A673 (cell line): ENCODE data around the gene POFUT1. TPM values are rescaled to one million over a fixed set of nuclear protein-coding genes. Genes with fewer than 3 reads are reported as not detected.
"Not testable (repeated sequence)": the region's sequence is repeated elsewhere in the genome, so short reads cannot be mapped to it uniquely, and the experiment has no call there.

Source experiments
- BruUV-seq: library from RNA; stranded (reverse); fragments of 400-500 nt; replicated peaks from 2 replicates; lab custom pipeline; 2021; lab: Mats Ljungman, UMichigan
- CTCF ChIA-PET: fragments of 300-600 bp; sonication (Branson Sonifier 250); formaldehyde crosslinking; loops from one replicate; lab custom pipeline; 2022; ENCODE audit warnings: antibody characterized with exemption; lab: Charles Lee
- POLR2A ChIA-PET: fragments of 300-600 bp; sonication (Branson Sonifier 250); formaldehyde crosslinking; loops from one replicate; lab custom pipeline; 2022; ENCODE audit warnings: antibody characterized with exemption; ENCODE audit not compliant: low non-redundant PET; lab: Charles Lee
- DNase-seq: peaks from one replicate; pipeline ENCODE4 v3.0.0-alpha.2; 2015; ENCODE audit warnings: low spot score
- H3K27ac ChIP-seq: fragments of 200-600 bp; sonication (generic); 2 replicates; pipeline ENCODE4 v1.5.1; 2016; ENCODE audit warnings: mixed run types, low read depth, mild to moderate bottlenecking, mixed read lengths, antibody characterized with exemption, low read length; ENCODE audit not compliant: poor library complexity, severe bottlenecking
- H3K27me3 ChIP-seq: fragments of 200-600 bp; sonication (generic); replicated peaks from 2 replicates; pipeline ENCODE4 v1.6.1; 2017; ENCODE audit warnings: mixed run types, low read depth, mild to moderate bottlenecking, mixed read lengths, antibody characterized with exemption, low read length; ENCODE audit not compliant: insufficient read depth, poor library complexity
- H3K36me3 ChIP-seq: fragments of 200-600 bp; sonication (generic); 2 replicates; pipeline ENCODE4 v1.6.1; 2016; ENCODE audit warnings: mixed run types, mild to moderate bottlenecking, mixed read lengths, antibody characterized with exemption, low read length; ENCODE audit not compliant: insufficient read depth, poor library complexity, severe bottlenecking
- H3K4me1 ChIP-seq: fragments of 200-600 bp; sonication (generic); 2 replicates; pipeline ENCODE4 v1.6.1; 2017; ENCODE audit warnings: mixed run types, mild to moderate bottlenecking, mixed read lengths, antibody characterized with exemption, low read length; ENCODE audit not compliant: insufficient read depth, poor library complexity, severe bottlenecking
- H3K4me3 ChIP-seq: fragments of 200-600 bp; sonication (generic); 2 replicates; pipeline ENCODE4 v1.5.1; 2016; ENCODE audit warnings: low read depth, mixed run types, mild to moderate bottlenecking, mixed read lengths, low read length; ENCODE audit not compliant: poor library complexity, severe bottlenecking
- H3K9me3 ChIP-seq: fragments of 200-600 bp; sonication (generic); 2 replicates; pipeline ENCODE4 v1.6.1; 2016; ENCODE audit warnings: mixed run types, low read depth, mild to moderate bottlenecking, mixed read lengths, antibody characterized with exemption, low read length; ENCODE audit not compliant: poor library complexity, severe bottlenecking
- CTCF ChIP-seq: fragments of 300-800, 200-600 bp; sonication (generic); conservative IDR thresholded peaks from 2 replicates; pipeline ENCODE4 v1.5.1; 2017; ENCODE audit warnings: low read depth, mild to moderate bottlenecking, antibody characterized with exemption, low read length, moderate library complexity, mixed read lengths
- EZH2 ChIP-seq: fragments of 200-600 bp; sonication (generic); IDR thresholded peaks from 2 replicates; pipeline ENCODE4 v1.6.1; 2017; ENCODE audit warnings: borderline replicate concordance, low read depth, mild to moderate bottlenecking, mixed read lengths, antibody characterized with exemption, low read length; ENCODE audit not compliant: poor library complexity, severe bottlenecking
- intact Hi-C: fragments of 100-400 bp; cut with micrococcal nuclease; formaldehyde crosslinking; loops from one replicate; pipeline ENCODE4 v1.10.0; 2022; ENCODE audit not compliant: unreplicated experiment
- total RNA-seq: library from RNA; stranded (reverse); gene quantifications from 2 replicates; pipeline ENCODE4 v1.2.3, GENCODE V29; 2021

Gene POFUT1
- total RNA-seq, 1 experiment from 2014 or later = 55.9 TPM

GRCh38 chr20:32192698-32193097, 15.0 kb upstream of the POFUT1 start:
- H3K27ac ChIP-seq = no peak overlapping the region
- H3K9me3 ChIP-seq = no peaks in the 10 kb centered on the region
- H3K36me3 ChIP-seq = peaks cover 25% of the 10 kb centered on the region
- no TSS peak for BruUV-seq
- ChIA-PET POLR2A (no interaction called here), CTCF (no interaction called here)
- no peaks in the 10 kb centered on the region for H3K27me3 ChIP-seq
- TF ChIP-seq CTCF (no peak), EZH2 (no peak)
- H3K4me1 ChIP-seq = peaks cover 7% of the 10 kb centered on the region
- intact Hi-C loops = no loop called here
- DNase-seq = no peak
- no peak overlapping the region for H3K4me3 ChIP-seq

- intact Hi-C loops, DNase-seq, H3K27ac ChIP-seq, H3K27me3 ChIP-seq, CTCF ChIA-PET, POLR2A ChIA-PET, H3K9me3 ChIP-seq, BruUV-seq, H3K4me1 ChIP-seq, H3K4me3 ChIP-seq: not testable (repeated sequence)
- peaks cover 31% of the 10 kb centered on the region for H3K36me3 ChIP-seq
These were observed 14.3 kb upstream of the POFUT1 start for GRCh38 chr20:32193336-32193735.

- POLR2A ChIA-PET = no interaction called here
- DNase-seq = no peak
- Histone ChIP-seq H3K27ac (no peak overlapping the region), H3K36me3 (peaks cover 37% of the 10 kb centered on the region), H3K4me1 (peaks cover 7% of the 10 kb centered on the region), H3K9me3 (no peaks in the 10 kb centered on the region), H3K4me3 (no peak overlapping the region), H3K27me3 (no peaks in the 10 kb centered on the region)
- no TSS peak for BruUV-seq
- intact Hi-C loops = no loop called here
- CTCF ChIA-PET = no interaction called here
- TF ChIP-seq CTCF (no peak), EZH2 (no peak)
These were observed 13.7 kb upstream of the POFUT1 start for GRCh38 chr20:32193996-32194395.

GRCh38 chr20:32195581-32195980, 12.1 kb upstream of the POFUT1 start:
- no peak for DNase-seq
- CTCF ChIA-PET = no interaction called here
- Histone ChIP-seq H3K27me3 (no peaks in the 10 kb centered on the region), H3K9me3 (no peaks in the 10 kb centered on the region), H3K4me1 (no peaks in the 10 kb centered on the region), H3K4me3 (no peak overlapping the region), H3K36me3 (peaks cover 47% of the 10 kb centered on the region), H3K27ac (no peak overlapping the region)
- BruUV-seq = no TSS peak
- POLR2A ChIA-PET = no interaction called here
- TF ChIP-seq EZH2 = no peak
- TF ChIP-seq CTCF = no peak
- intact Hi-C loops = no loop called here

- H3K36me3 ChIP-seq = peaks cover 57% of the 10 kb centered on the region
- intact Hi-C loops, H3K4me3 ChIP-seq, CTCF ChIA-PET, H3K9me3 ChIP-seq, BruUV-seq, H3K27me3 ChIP-seq, DNase-seq, H3K27ac ChIP-seq, POLR2A ChIA-PET, H3K4me1 ChIP-seq: not testable (repeated sequence)
These were observed 11.1 kb upstream of the POFUT1 start for GRCh38 chr20:32196613-32197012.
